GM19043 (cell line): ENCODE data around the gene WWC1.
"Not testable (repeated sequence)": the region's sequence is repeated elsewhere in the genome, so short reads cannot be mapped to it uniquely, and the experiment has no call there.

Source experiments
- ATAC-seq: cut with Tn5 transposase; IDR thresholded peaks from one replicate; pipeline ENCODE4 v1.9.1; 2021; ENCODE audit warnings: low read depth; ENCODE audit not compliant: unreplicated experiment

The WWC1 gene

GRCh38 chr5:168307022-168307421 lies 15.6 kb downstream of the WWC1 start:
- no peak for ATAC-seq

GRCh38 chr5:168307925-168308584 lies 16.6 kb downstream of the WWC1 start:
- ATAC-seq: no peak

GRCh38 chr5:168308976-168309598 lies 17.6 kb downstream of the WWC1 start:
- no peak for ATAC-seq

GRCh38 chr5:168310541-168310940 lies 19.1 kb downstream of the WWC1 start:
- not testable (repeated sequence) for ATAC-seq

- ATAC-seq: no peak
Observed at GRCh38 chr5:168311061-168311566, 19.7 kb downstream of the WWC1 start.

- ATAC-seq: no peak
Observed at GRCh38 chr5:168312606-168313295, 21.3 kb downstream of the WWC1 start.

- ATAC-seq: no peak
Observed at GRCh38 chr5:168313596-168314204, 22.3 kb downstream of the WWC1 start.

- ATAC-seq: no peak
Observed at GRCh38 chr5:168314735-168315411, 23.4 kb downstream of the WWC1 start.

- no peak for ATAC-seq
Observed at GRCh38 chr5:168315416-168316138, 24.1 kb downstream of the WWC1 start.

- no peak for ATAC-seq
Observed at GRCh38 chr5:168316139-168316578, 24.7 kb downstream of the WWC1 start.

GRCh38 chr5:168317096-168317520 lies 25.7 kb downstream of the WWC1 start:
- no peak for ATAC-seq

- ATAC-seq: no peak
Observed at GRCh38 chr5:168317521-168318147, 26.2 kb downstream of the WWC1 start.

GRCh38 chr5:168318240-168318639 lies 26.8 kb downstream of the WWC1 start:
- no peak for ATAC-seq

- ATAC-seq: no peak
Observed at GRCh38 chr5:168319774-168320173, 28.3 kb downstream of the WWC1 start.

- ATAC-seq: no peak
Observed at GRCh38 chr5:168320805-168321204, 29.4 kb downstream of the WWC1 start.

- no peak for ATAC-seq
Observed at GRCh38 chr5:168324859-168325630, 33.6 kb downstream of the WWC1 start.

- ATAC-seq: no peak
Observed at GRCh38 chr5:168327019-168327421, 35.6 kb downstream of the WWC1 start.

- no peak for ATAC-seq
Observed at GRCh38 chr5:168327451-168327850, 36.0 kb downstream of the WWC1 start.

- no peak for ATAC-seq
Observed at GRCh38 chr5:168327994-168328393, 36.5 kb downstream of the WWC1 start.
